Mesodermal cell (in vitro differentiated cells): ENCODE measurements around the gene CRABP1.

ENCODE experiments used
- H3K27ac ChIP-seq: 2 replicates; pipeline ENCODE4 v1.7.0; 2013; ENCODE audit warnings: mild to moderate bottlenecking, low read depth, low read length, moderate library complexity; ENCODE audit not compliant: severe bottlenecking
- H3K36me3 ChIP-seq: 2 replicates; pipeline ENCODE4 v1.7.1; 2013; ENCODE audit warnings: mild to moderate bottlenecking, low read length, moderate library complexity; ENCODE audit not compliant: control insufficient read depth, insufficient read depth
- H3K4me1 ChIP-seq: one replicate; pipeline ENCODE4 v1.7.1; 2013; ENCODE audit warnings: mild to moderate bottlenecking, low read length; ENCODE audit not compliant: insufficient read depth, control insufficient read depth, poor library complexity, severe bottlenecking
- H3K4me3 ChIP-seq: 2 replicates; pipeline ENCODE4 v1.7.0; 2013; ENCODE audit warnings: low read length, control low read depth, mild to moderate bottlenecking; ENCODE audit not compliant: insufficient read depth, poor library complexity, severe bottlenecking; ENCODE audit errors: extremely low read depth
- H3K9me3 ChIP-seq: 2 replicates; pipeline ENCODE4 v1.7.1; 2013; ENCODE audit warnings: mild to moderate bottlenecking, low read length, moderate library complexity; ENCODE audit not compliant: control insufficient read depth
- WGBS, 2 experiments: methylation state at CpG; one replicate each; pipeline ENCODE4 v1.1.5; 2013; ENCODE audit warnings: missing lambda C conversion rate in 2 of 2; ENCODE audit not compliant: insufficient coverage in 2 of 2; 5-methylcytosine and 5-hydroxymethylcytosine counted together

The CRABP1 gene

GRCh38 chr15:78306176-78306774 lies 33.9 kb upstream of the CRABP1 start:
- 92 to 95% methylated on average over 3 of the region's 3 CpGs for WGBS, 2 experiments

GRCh38 chr15:78307976-78308375 lies 32.2 kb upstream of the CRABP1 start:
- WGBS, 2 experiments: 77 to 86% methylated on average over 4 of the region's 6 CpGs
- no peaks in the 10 kb centered on the region for H3K36me3 ChIP-seq
- H3K27ac ChIP-seq: no peak overlapping the region

More at GRCh38 chr15:78306176-78306774, 33.9 kb upstream of the CRABP1 start:
- H3K9me3 ChIP-seq: no peaks in the 10 kb centered on the region
- H3K27ac ChIP-seq: peak overlapping the region; percentile 72
- H3K4me1 ChIP-seq: peaks cover 15% of the 10 kb centered on the region
- no peaks in the 10 kb centered on the region for H3K36me3 ChIP-seq
- no peak overlapping the region for H3K4me3 ChIP-seq

GRCh38 chr15:78308422-78309032 lies 31.6 kb upstream of the CRABP1 start:
- H3K9me3 ChIP-seq: no peaks in the 10 kb centered on the region
- peaks cover 15% of the 10 kb centered on the region for H3K4me1 ChIP-seq
- no peak overlapping the region for H3K27ac ChIP-seq
- H3K4me3 ChIP-seq: no peak overlapping the region
- WGBS, 2 experiments: 17 to 23% methylated on average over 9 of the region's 9 CpGs
- no peaks in the 10 kb centered on the region for H3K36me3 ChIP-seq

More at GRCh38 chr15:78307976-78308375, 32.2 kb upstream of the CRABP1 start:
- H3K4me1 ChIP-seq: peaks cover 15% of the 10 kb centered on the region
- no peak overlapping the region for H3K4me3 ChIP-seq
- H3K9me3 ChIP-seq: no peaks in the 10 kb centered on the region

GRCh38 chr15:78311292-78311691 lies 28.9 kb upstream of the CRABP1 start:
- Histone ChIP-seq H3K27ac (no peak overlapping the region), H3K4me1 (peaks cover 11% of the 10 kb centered on the region), H3K4me3 (no peak overlapping the region), H3K36me3 (no peaks in the 10 kb centered on the region), H3K9me3 (no peaks in the 10 kb centered on the region)
- 75 to 93% methylated on average over 3 of the region's 3 CpGs for WGBS, 2 experiments

GRCh38 chr15:78312536-78312935 lies 27.6 kb upstream of the CRABP1 start:
- no peak overlapping the region for H3K4me3 ChIP-seq
- H3K9me3 ChIP-seq: no peaks in the 10 kb centered on the region
- H3K36me3 ChIP-seq: no peaks in the 10 kb centered on the region
- H3K27ac ChIP-seq: no peak overlapping the region
- 59 to 70% methylated on average over 4 of the region's 4 CpGs for WGBS, 2 experiments
- peaks cover 3% of the 10 kb centered on the region for H3K4me1 ChIP-seq

- Histone ChIP-seq H3K9me3 (no peaks in the 10 kb centered on the region), H3K27ac (no peak overlapping the region), H3K4me1 (peaks cover 3% of the 10 kb centered on the region), H3K4me3 (no peak overlapping the region), H3K36me3 (no peaks in the 10 kb centered on the region)
- WGBS, 2 experiments: 73 to 90% methylated on average over 3 to 4 of the region's 5 CpGs
Observed at GRCh38 chr15:78312957-78313356, 27.2 kb upstream of the CRABP1 start.

GRCh38 chr15:78313383-78313782 lies 26.8 kb upstream of the CRABP1 start:
- H3K4me3 ChIP-seq: no peak overlapping the region
- peaks cover 3% of the 10 kb centered on the region for H3K4me1 ChIP-seq
- no peak overlapping the region for H3K27ac ChIP-seq
- H3K36me3 ChIP-seq: no peaks in the 10 kb centered on the region
- 78 to 82% methylated on average over 8 of the region's 8 CpGs for WGBS, 2 experiments
- no peaks in the 10 kb centered on the region for H3K9me3 ChIP-seq

- Histone ChIP-seq H3K9me3 (no peaks in the 10 kb centered on the region), H3K27ac (no peak overlapping the region), H3K36me3 (no peaks in the 10 kb centered on the region), H3K4me1 (peaks cover 3% of the 10 kb centered on the region), H3K4me3 (no peak overlapping the region)
- WGBS, 2 experiments: 89 to 93% methylated on average over 5 to 6 of the region's 7 CpGs
Observed at GRCh38 chr15:78314181-78314581, 26.0 kb upstream of the CRABP1 start.

GRCh38 chr15:78315686-78316282 lies 24.4 kb upstream of the CRABP1 start:
- Histone ChIP-seq H3K4me1 (peaks cover 3% of the 10 kb centered on the region), H3K36me3 (no peaks in the 10 kb centered on the region)
- WGBS, 2 experiments: 65 to 73% methylated on average over 5 to 6 of the region's 7 CpGs

GRCh38 chr15:78316283-78317083 lies 23.7 kb upstream of the CRABP1 start:
- H3K27ac ChIP-seq: peak overlapping the region; percentile 72
- no peak overlapping the region for H3K4me3 ChIP-seq
- no peaks in the 10 kb centered on the region for H3K9me3 ChIP-seq
- H3K36me3 ChIP-seq: no peaks in the 10 kb centered on the region
- 55 to 61% methylated on average over 7 to 15 of the region's 17 CpGs for whole genome bisulfite sequencing, 2 experiments
- peaks cover 3% of the 10 kb centered on the region for H3K4me1 ChIP-seq

More at GRCh38 chr15:78315686-78316282, 24.4 kb upstream of the CRABP1 start:
- Histone ChIP-seq H3K27ac (peak overlapping the region; percentile 72), H3K9me3 (no peaks in the 10 kb centered on the region), H3K4me3 (no peak overlapping the region)
